Activated CD4-positive, alpha-beta T cell treated with anti-CD3 and anti-CD28 coated beads for 36 hours (primary cell): ENCODE results near the gene SMTNL1. TPM values are rescaled to one million over a fixed set of nuclear protein-coding genes. Genes with fewer than 3 reads are reported as not detected.

Experiments
- ATAC-seq: fragments of 200-7000 bp; cut with Tn5 transposase; one replicate; pipeline ENCODE4 v1.10.0; 2021; ENCODE audit warnings: mild to moderate bottlenecking, moderate library complexity
- CTCF ChIA-PET: fragments of 350-600 bp; sonication (Branson Sonifier 250); formaldehyde crosslinking; loops from one replicate; lab custom pipeline; 2021; ENCODE audit warnings: antibody characterized with exemption; lab: Charles Lee
- POLR2A ChIA-PET: fragments of 350-600 bp; sonication (Branson Sonifier 250); formaldehyde crosslinking; loops from one replicate; lab custom pipeline; 2021; ENCODE audit warnings: antibody characterized with exemption, inconsistent platforms; lab: Charles Lee
- DNase-seq: peaks from one replicate; pipeline ENCODE4 v3.0.0-alpha.2; 2020
- H3K27ac Mint-ChIP-seq: one replicate; pipeline ENCODE4 v1.8.0; 2021; ENCODE audit warnings: mixed read lengths
- H3K27me3 Mint-ChIP-seq: one replicate; pipeline ENCODE4 v1.8.0; 2021; ENCODE audit warnings: mixed read lengths
- H3K36me3 Mint-ChIP-seq: one replicate; pipeline ENCODE4 v1.8.0; 2021; ENCODE audit warnings: low read depth, mixed read lengths
- H3K4me1 Mint-ChIP-seq: one replicate; pipeline ENCODE4 v1.8.0; 2021; ENCODE audit warnings: mixed read lengths
- H3K4me3 Mint-ChIP-seq: one replicate; pipeline ENCODE4 v1.8.0; 2021; ENCODE audit warnings: mild to moderate bottlenecking, moderate library complexity, mixed read lengths
- H3K9me3 Mint-ChIP-seq: one replicate; pipeline ENCODE4 v1.8.0; 2021; ENCODE audit warnings: low read depth, mixed read lengths
- intact Hi-C, 2 experiments: fragments of 100-400 bp; cut with DNase I in 1 of 2; cut with micrococcal nuclease in 1 of 2; formaldehyde crosslinking; loops; one replicate each; pipeline versions ENCODE4 v1.14.2 to v1.15.1; 2022 to 2024; cut with DNase I, micrococcal nuclease
- total RNA-seq, 2 experiments: library from RNA; stranded (reverse); gene quantifications; one replicate each; pipeline ENCODE4 v1.2.3, GENCODE V29; 2021

Gene SMTNL1
- total RNA-seq, 2 experiments from 2014 or later = not detected

DNA sequence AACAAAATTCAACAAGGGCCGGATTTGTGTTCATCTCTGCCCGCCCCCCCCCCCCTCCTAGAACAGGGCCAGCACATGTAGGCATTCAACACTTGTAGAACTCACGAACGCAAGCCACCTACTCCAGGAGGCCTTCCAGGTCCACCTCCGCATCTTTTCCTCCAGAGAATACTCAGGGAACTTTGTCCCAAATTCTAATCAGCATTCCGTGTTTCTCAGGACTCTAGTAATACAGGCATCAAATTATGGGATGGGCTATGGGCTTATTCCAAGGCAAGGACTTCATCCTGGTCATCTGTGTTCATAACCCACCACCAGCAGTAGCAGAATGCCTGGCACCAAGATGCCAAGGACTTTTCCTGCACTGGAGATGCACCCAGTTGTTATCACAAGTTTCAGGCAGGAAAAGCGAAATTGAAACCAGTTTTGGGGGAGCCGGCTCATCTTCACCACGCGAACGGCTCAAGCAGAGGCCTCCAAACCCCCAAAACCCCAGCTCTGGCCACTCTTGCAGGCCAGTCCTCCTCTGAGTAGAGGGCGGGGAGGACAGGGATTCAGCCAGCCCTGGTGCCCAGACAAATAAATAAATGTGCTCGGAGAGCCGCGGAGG, 29.6 kb downstream of the SMTNL1 start:
- Mint-ChIP-seq H3K9me3 (no peaks in the 10 kb centered on the region), H3K4me3 (peak overlapping the region; percentile 89), H3K4me1 (peaks cover 34% of the 10 kb centered on the region), H3K27me3 (no peaks in the 10 kb centered on the region), H3K27ac (peak overlapping the region; percentile 98), H3K36me3 (peaks cover 23% of the 10 kb centered on the region)
- intact Hi-C loops = loop anchor here (1.0 to 5.0 kb wide), 13 partner anchors 90 to 1012 kb away; partner anchors contain the start of genes MED19 (in 2 of the 2), TMX2 (in 2 of the 2), CLP1 (in 1 of the 2) and SELENOH (in 1 of the 2)
- ATAC-seq = peak; percentile 1
- peak; percentile 50 for DNase-seq
- POLR2A ChIA-PET = interaction anchor here (1.0 to 1.1 kb wide), 2 partner anchors 78 to 174 kb away, joined by 4 read pairs; partner anchors contain the start of gene SELENOH
- CTCF ChIA-PET = interaction anchor here (0.6 to 6.3 kb wide), 17 partner anchors 8 to 1263 kb away, joined by 3 to 118 read pairs (median 4); partner anchors contain the start of gene SELENOH

DNA sequence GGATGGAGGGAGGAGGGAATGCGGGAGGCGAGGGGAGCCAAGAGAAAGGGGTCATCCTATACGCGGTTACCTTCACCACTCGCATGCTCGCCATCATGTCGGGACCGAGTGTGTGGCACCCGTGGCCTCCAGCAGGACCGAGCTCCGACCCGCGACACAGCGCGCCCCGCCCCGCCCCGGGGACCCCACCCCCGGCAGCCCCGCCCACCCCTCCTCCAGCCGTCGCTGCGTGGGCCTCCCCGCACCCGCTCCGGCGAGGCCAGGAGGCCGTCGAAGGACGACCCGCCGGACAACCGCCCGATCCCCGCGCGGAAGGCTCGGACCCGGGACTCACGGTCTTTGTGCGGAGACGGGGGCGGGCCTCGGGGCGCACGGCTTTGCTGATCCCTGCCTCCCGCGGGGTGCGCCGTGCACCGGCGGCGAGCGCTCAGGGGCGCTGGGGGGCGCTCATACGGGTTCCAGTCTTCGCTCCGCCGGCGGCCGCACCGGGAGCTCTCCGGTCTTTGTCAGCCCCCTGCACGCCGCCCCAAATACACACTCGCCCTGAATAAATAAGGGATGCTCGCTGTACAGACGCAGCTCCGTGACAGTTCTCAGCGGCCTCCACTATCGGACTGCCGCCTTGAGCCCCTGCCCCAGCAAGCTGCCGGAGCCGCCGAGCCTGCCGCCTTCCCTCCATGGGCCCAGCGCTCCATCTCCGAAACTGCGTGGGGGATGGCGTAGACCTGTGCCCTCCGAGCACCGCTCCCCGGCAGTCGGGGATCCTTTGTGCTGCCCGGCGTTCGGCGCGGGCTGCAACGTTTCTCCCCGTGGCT, 30.3 kb downstream of the SMTNL1 start, which contains the start of gene UBE2L6:
Gene UBE2L6 (minus strand): TSS at position 158 of the 815 bp plus-strand sequence. CDS start 61 bp downstream, at position 97.
- Mint-ChIP-seq H3K36me3 (peaks cover 23% of the 10 kb centered on the region), H3K27me3 (no peaks in the 10 kb centered on the region), H3K27ac (peak within 1 kb of the TSS; percentile 98), H3K9me3 (no peaks in the 10 kb centered on the region), H3K4me3 (peak within 1 kb of the TSS; percentile 89), H3K4me1 (peaks cover 29% of the 10 kb centered on the region)
- POLR2A ChIA-PET = interaction anchor here (0.8 to 1.1 kb wide), 4 partner anchors 45 to 174 kb away, joined by 3 to 4 read pairs (median 4); partner anchors contain the start of gene SELENOH
- peak; percentile 95 for DNase-seq
- ATAC-seq = peak; percentile 80
- intact Hi-C loops = loop anchor here (1.0 to 5.0 kb wide), 17 partner anchors 37 to 1011 kb away; partner anchors contain the start of genes MED19 (in 2 of the 2), SELENOH (in 2 of the 2), TIMM10 (in 2 of the 2) and TMX2 (in 2 of the 2)
- CTCF ChIA-PET = interaction anchor here (0.6 to 6.3 kb wide), 29 partner anchors 9 to 1677 kb away, joined by 3 to 118 read pairs (median 3); partner anchors contain the start of gene SELENOH

DNA sequence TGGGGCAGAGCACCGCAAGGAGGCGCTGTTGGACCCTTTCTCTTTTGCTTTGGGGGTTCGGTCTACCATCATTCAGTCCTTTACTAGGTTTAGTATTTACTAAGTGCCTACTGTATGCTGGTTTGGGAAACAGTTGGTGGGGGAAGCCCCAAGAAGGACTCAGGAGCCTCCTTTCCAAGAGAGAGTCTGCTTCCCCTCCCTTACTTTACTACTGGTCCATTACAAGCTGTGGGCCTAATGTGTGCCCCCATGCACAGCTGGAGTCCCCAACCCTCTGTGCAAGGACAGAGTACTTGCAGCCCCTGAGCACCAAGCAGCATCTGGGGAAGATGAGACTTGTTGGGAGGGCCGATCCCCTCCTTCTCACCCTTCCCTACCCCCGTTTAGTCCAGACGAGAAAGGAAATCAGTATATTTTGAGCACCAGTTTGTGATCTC, 31.0 kb downstream of the SMTNL1 start:
- no peak for ATAC-seq
- intact Hi-C loops = loop anchor here (1.0 to 5.0 kb wide), 11 partner anchors 38 to 954 kb away; partner anchors contain the start of genes TIMM10 (in 2 of the 2), MED19 (in 1 of the 2), RTN4RL2 (in 1 of the 2) and SELENOH (in 1 of the 2)
- POLR2A ChIA-PET = interaction anchor here (0.5 to 1.1 kb wide), 5 partner anchors 44 to 108 kb away, joined by 3 to 4 read pairs (median 4); partner anchors contain the start of gene RTN4RL2

DNA sequence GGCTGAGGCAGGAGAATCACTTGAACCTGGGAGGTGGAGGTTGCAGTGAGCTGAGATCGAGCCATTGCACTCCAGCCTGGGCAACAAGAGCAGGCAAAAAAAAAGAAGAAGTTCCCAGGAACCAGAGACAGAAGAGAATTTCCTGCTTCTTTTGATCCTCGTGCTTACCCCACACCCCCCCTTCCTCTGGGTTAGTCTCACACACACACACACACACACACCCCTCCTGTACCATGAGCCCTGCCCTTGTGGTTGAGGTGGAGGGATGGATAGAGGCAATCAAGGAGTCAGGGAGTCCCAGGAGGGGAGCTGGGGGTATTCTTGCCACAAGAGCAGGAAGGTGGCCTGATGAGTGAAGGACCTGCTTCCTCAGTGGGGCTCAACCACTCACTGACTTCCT, 34.2 kb downstream of the SMTNL1 start:
- ChIA-PET CTCF (interaction anchor here (0.5 to 6.3 kb wide), 7 partner anchors 25 to 170 kb away, joined by 3 to 118 read pairs (median 4); no protein-coding TSS in a partner anchor), POLR2A (no interaction called here)
- Mint-ChIP-seq H3K4me3 (no peak overlapping the region), H3K4me1 (peaks cover 7% of the 10 kb centered on the region), H3K9me3 (no peaks in the 10 kb centered on the region), H3K27ac (no peak overlapping the region), H3K27me3 (no peaks in the 10 kb centered on the region), H3K36me3 (peaks cover 1% of the 10 kb centered on the region)
- DNase-seq (no peak), ATAC-seq (no peak)
- intact Hi-C loops = no loop called here

More for the DNA sequence above, 31.0 kb downstream of the SMTNL1 start:
- H3K4me1 Mint-ChIP-seq = peaks cover 27% of the 10 kb centered on the region
- H3K9me3 Mint-ChIP-seq = no peaks in the 10 kb centered on the region
- no peak for DNase-seq
- H3K36me3 Mint-ChIP-seq = peaks cover 23% of the 10 kb centered on the region
- peak overlapping the region; percentile 89 for H3K4me3 Mint-ChIP-seq
- H3K27ac Mint-ChIP-seq = peak overlapping the region; percentile 96
- CTCF ChIA-PET = interaction anchor here (0.5 to 6.3 kb wide), 25 partner anchors 10 to 1261 kb away, joined by 3 to 118 read pairs (median 4); no protein-coding TSS in a partner anchor
- no peaks in the 10 kb centered on the region for H3K27me3 Mint-ChIP-seq

DNA sequence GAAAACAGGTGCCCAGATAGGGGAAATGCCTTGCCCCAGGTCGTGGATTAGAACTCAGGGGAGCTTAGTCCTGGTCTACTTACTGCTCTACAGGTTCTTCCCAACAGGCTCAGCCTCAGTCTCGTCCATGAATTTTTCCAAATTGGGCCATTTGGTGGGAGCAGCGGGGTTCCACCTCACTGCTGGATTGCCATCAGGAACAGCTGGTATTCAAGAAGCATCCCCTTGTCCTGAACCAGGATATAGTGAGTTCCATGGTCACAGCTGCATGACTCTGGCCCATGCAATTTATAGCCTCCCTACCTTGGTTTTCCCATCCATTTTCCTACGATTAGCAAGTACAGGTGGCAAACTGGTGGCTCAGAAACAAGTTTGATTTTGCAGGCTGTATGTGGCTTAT, 36.7 kb downstream of the SMTNL1 start:
- Mint-ChIP-seq H3K36me3 (no peaks in the 10 kb centered on the region), H3K4me3 (no peak overlapping the region), H3K27me3 (no peaks in the 10 kb centered on the region), H3K27ac (no peak overlapping the region), H3K9me3 (no peaks in the 10 kb centered on the region), H3K4me1 (no peaks in the 10 kb centered on the region)
- ChIA-PET POLR2A (no interaction called here), CTCF (interaction anchor here (1.6 kb wide), 1 partner anchor 67 kb away, joined by 5 read pairs; no protein-coding TSS in a partner anchor)
- intact Hi-C loops = no loop called here
- no peak for ATAC-seq
- no peak for DNase-seq

DNA sequence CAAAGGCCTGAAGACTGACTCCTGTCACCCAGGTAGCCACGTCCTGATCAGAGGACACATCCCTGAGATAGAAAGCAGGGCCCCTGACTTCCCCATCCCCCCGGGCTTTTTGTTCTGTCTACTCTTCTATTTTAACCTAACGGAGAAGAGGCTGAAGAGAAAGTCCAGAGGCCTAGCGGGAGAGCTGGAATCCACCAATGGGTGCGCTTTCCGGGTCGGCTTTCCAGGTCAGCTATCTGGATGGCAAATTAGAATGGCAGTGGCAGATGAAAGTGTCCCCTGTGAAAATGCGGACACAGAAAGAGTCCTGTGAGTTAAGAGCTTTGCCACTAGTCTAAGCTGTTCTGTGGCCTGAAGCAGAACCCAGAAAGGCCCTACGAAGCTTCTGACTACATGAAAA, 46.9 kb downstream of the SMTNL1 start:
- ATAC-seq = no peak

DNA sequence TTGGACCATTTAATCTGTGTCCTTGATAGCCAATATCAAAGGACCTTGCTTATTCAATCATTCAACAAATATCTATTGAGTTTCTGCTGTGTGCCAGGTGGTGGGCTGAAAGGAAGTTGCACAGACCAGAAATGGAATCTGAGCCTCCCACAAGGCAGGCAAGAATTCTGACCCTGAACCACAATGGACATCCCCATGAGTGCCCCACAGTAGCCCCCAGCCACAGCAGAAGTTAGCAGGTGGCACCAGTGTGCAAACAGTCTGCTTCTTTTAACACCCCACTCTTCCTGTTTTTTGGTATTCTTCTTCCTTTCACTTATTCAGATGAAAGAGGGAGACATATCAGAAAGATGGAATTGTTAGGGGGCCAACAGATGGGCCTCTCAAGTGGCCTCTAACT, 47.9 kb downstream of the SMTNL1 start:
- Mint-ChIP-seq H3K4me3 (no peak overlapping the region), H3K36me3 (no peaks in the 10 kb centered on the region), H3K9me3 (no peaks in the 10 kb centered on the region), H3K4me1 (no peaks in the 10 kb centered on the region), H3K27ac (no peak overlapping the region), H3K27me3 (no peaks in the 10 kb centered on the region)
- intact Hi-C loops = no loop called here
- ChIA-PET POLR2A (no interaction called here), CTCF (interaction anchor here (1.1 kb wide), 1 partner anchor 17 kb away, joined by 3 read pairs; the partner anchor contains the start of gene UBE2L6)
- ATAC-seq = no peak
- no peak for DNase-seq

More for the DNA sequence above, 46.9 kb downstream of the SMTNL1 start:
- ChIA-PET CTCF (no interaction called here), POLR2A (no interaction called here)
- no peak for DNase-seq
- Mint-ChIP-seq H3K4me1 (no peaks in the 10 kb centered on the region), H3K9me3 (no peaks in the 10 kb centered on the region), H3K27ac (no peak overlapping the region), H3K36me3 (no peaks in the 10 kb centered on the region), H3K27me3 (no peaks in the 10 kb centered on the region), H3K4me3 (no peak overlapping the region)
- intact Hi-C loops = no loop called here

DNA sequence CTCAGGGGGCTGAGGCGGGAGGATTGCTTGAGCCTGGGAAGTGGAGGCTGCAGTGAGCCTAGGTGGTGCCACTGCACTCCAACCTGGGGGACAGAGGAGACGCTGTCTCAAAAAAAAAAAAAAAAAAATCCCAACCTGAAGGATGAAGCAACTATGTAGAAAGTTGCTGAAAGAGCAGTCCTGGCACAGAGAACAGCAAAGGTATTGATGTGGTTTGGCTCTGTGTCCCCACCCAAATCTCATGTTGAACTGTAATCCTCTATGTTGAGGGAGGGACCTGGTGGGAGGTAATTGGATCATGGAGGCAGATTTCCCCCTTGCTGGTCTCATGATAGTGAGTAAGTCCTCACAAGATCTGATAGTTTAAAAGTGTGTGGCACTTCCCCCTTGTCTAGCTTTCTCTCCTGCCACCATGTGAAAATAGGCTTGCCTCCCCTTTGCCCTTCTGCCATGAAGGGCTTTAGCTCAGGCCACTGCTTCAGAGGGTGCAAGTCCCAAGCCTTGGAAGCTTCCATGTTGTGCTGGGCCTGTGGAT, 49.4 kb downstream of the SMTNL1 start:
- Mint-ChIP-seq H3K9me3 (no peaks in the 10 kb centered on the region), H3K27ac (no peak overlapping the region), H3K27me3 (peaks cover 2% of the 10 kb centered on the region), H3K4me3 (no peak overlapping the region), H3K36me3 (no peaks in the 10 kb centered on the region), H3K4me1 (no peaks in the 10 kb centered on the region)
- CTCF ChIA-PET = interaction anchor here (0.9 kb wide), 1 partner anchor 128 kb away, joined by 3 read pairs; no protein-coding TSS in a partner anchor
- POLR2A ChIA-PET = no interaction called here
- intact Hi-C loops = no loop called here
- ATAC-seq (no peak), DNase-seq (no peak)

DNA sequence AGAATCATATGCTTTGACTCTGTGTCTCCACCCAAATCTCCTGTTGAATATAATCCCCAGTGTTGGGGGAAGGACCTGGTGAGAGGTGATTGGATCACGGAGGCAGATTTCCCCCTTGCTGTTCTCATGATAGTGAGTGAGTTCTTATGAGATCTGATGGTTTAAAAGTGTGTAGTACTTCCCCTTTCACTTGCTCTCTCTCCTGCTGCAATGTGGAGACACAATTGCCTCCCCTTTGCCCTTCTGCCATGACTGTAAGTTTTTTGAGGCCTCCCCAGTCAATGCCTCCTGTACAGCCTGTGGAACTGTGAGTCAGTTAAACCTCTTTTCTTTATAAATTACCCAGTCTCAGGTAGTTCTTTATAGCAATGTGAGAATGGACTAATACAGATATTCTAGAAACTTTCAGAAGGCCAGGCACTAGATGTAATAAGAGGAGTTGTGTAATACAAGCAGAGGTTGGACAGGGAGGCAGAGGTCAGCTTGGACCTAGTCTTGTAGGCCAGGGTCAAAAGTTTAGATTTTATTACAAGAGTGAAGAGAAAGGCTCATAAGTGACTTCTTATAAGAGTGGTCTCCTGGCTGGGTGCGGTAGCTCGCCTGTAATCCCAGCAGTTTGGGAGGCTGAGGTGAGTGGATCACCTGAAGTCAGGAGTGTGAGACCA, 50.8 kb downstream of the SMTNL1 start:
- intact Hi-C loops = no loop called here
- H3K27ac Mint-ChIP-seq = no peak overlapping the region
- H3K36me3 Mint-ChIP-seq = no peaks in the 10 kb centered on the region
- no peaks in the 10 kb centered on the region for H3K4me1 Mint-ChIP-seq
- ChIA-PET POLR2A (no interaction called here), CTCF (interaction anchor here (0.6 to 0.9 kb wide), 2 partner anchors 95 to 130 kb away, joined by 3 read pairs; no protein-coding TSS in a partner anchor)
- no peak for DNase-seq
- peaks cover 2% of the 10 kb centered on the region for H3K27me3 Mint-ChIP-seq
- no peak overlapping the region for H3K4me3 Mint-ChIP-seq
- ATAC-seq = no peak
- H3K9me3 Mint-ChIP-seq = no peaks in the 10 kb centered on the region

DNA sequence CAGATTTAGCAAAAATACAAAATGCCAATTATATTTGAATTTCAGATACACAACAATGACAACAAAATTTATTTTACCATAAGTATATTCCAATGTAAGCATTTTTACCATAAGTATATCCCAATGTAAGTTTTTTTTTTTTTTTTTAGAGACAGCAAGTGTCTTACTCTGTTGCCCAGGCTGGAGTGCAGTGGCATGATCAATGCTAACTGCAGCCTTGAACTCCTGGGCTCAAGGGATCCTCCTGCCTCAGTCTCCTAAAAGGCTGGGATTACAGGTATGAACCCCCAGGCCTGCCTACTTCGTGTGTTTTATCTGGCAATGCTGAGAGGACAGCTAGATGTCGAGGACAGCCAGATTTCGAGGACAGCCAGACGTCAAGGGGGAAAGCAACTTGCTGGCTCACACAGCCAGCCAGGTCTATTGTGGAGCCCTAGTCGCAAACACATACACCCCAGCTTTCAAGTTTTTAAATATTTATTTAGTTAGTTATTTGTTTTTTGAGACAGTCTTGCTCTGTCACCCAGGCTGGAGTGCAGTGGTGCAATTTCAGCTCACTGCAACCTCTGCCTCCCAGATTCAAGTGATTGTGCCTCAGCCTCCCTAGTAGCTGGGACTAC, 59.0 kb downstream of the SMTNL1 start:
- H3K4me1 Mint-ChIP-seq = peaks cover 4% of the 10 kb centered on the region
- peaks cover 22% of the 10 kb centered on the region for H3K27me3 Mint-ChIP-seq
- no peaks in the 10 kb centered on the region for H3K9me3 Mint-ChIP-seq
- H3K4me3 Mint-ChIP-seq = no peak overlapping the region
- ATAC-seq (no peak), DNase-seq (no peak)
- ChIA-PET CTCF (interaction anchor here (0.6 to 1.8 kb wide), 5 partner anchors 8 to 45 kb away, joined by 3 to 6 read pairs (median 4); partner anchors contain the start of gene UBE2L6), POLR2A (no interaction called here)
- no peaks in the 10 kb centered on the region for H3K36me3 Mint-ChIP-seq
- intact Hi-C loops = no loop called here
- no peak overlapping the region for H3K27ac Mint-ChIP-seq
